ENCODE results near the gene PLXDC2.

The PLXDC2 gene

GRCh38 chr10:20105236-20105635 is 289.0 kb downstream of the PLXDC2 start:
- no peak for DNase-seq (ENCODE audit: low read depth in 2 of 3, low spot score in 2 of 3)

GRCh38 chr10:20105931-20106330 is 289.7 kb downstream of the PLXDC2 start:
- DNase-seq (ENCODE audit: low read depth in 2 of 3, low spot score in 2 of 3) = no peak

- DNase-seq (ENCODE audit: low read depth in 2 of 3, low spot score in 2 of 3) = no peak
Measured at GRCh38 chr10:20108021-20108420, 291.8 kb downstream of the PLXDC2 start.

GRCh38 chr10:20109613-20110012 is 293.4 kb downstream of the PLXDC2 start:
- DNase-seq (ENCODE audit: low read depth in 2 of 3, low spot score in 2 of 3) = no peak

GRCh38 chr10:20110125-20111100 is 294.2 kb downstream of the PLXDC2 start:
- DNase-seq (ENCODE audit: low read depth in 2 of 3, low spot score in 2 of 3) = no peak

GRCh38 chr10:20114179-20114578 is 297.9 kb downstream of the PLXDC2 start:
- no peak for DNase-seq (ENCODE audit: low read depth in 2 of 3, low spot score in 2 of 3)

- no peak for DNase-seq (ENCODE audit: low read depth in 2 of 3, low spot score in 2 of 3)
Measured at GRCh38 chr10:20115894-20116293, 299.7 kb downstream of the PLXDC2 start.

- DNase-seq (ENCODE audit: low read depth in 2 of 3, low spot score in 2 of 3) = no peak
Measured at GRCh38 chr10:20117471-20117870, 301.2 kb downstream of the PLXDC2 start.

GRCh38 chr10:20118119-20118518 is 301.9 kb downstream of the PLXDC2 start:
- no peak for DNase-seq (ENCODE audit: low read depth in 2 of 3, low spot score in 2 of 3)

GRCh38 chr10:20128811-20129210 is 312.6 kb downstream of the PLXDC2 start:
- DNase-seq (ENCODE audit: low read depth in 2 of 3, low spot score in 2 of 3) = no peak

- no peak for DNase-seq (ENCODE audit: low read depth in 2 of 3, low spot score in 2 of 3)
Measured at GRCh38 chr10:20132816-20133215, 316.6 kb downstream of the PLXDC2 start.

- no peak for DNase-seq (ENCODE audit: low read depth in 2 of 3, low spot score in 2 of 3)
Measured at GRCh38 chr10:20133669-20134189, 317.5 kb downstream of the PLXDC2 start.

GRCh38 chr10:20142311-20142710 is 326.1 kb downstream of the PLXDC2 start:
- no peak for DNase-seq (ENCODE audit: low read depth in 2 of 3, low spot score in 2 of 3)

- DNase-seq (ENCODE audit: low read depth in 2 of 3, low spot score in 2 of 3) = no peak
Measured at GRCh38 chr10:20144268-20144667, 328.0 kb downstream of the PLXDC2 start.

- DNase-seq (ENCODE audit: low read depth in 2 of 3, low spot score in 2 of 3) = no peak
Measured at GRCh38 chr10:20146004-20146403, 329.8 kb downstream of the PLXDC2 start.

- no peak for DNase-seq (ENCODE audit: low read depth in 2 of 3, low spot score in 2 of 3)
Measured at GRCh38 chr10:20147684-20148083, 331.5 kb downstream of the PLXDC2 start.

GRCh38 chr10:20156511-20156910 is 340.3 kb downstream of the PLXDC2 start:
- no peak for DNase-seq (ENCODE audit: low read depth in 2 of 3, low spot score in 2 of 3)

GRCh38 chr10:20157314-20157713 is 341.1 kb downstream of the PLXDC2 start:
- no peak for DNase-seq (ENCODE audit: low read depth in 2 of 3, low spot score in 2 of 3)

- DNase-seq (ENCODE audit: low read depth in 2 of 3, low spot score in 2 of 3) = no peak
Measured at GRCh38 chr10:20158086-20158485, 341.9 kb downstream of the PLXDC2 start.

GRCh38 chr10:20162123-20162522 is 345.9 kb downstream of the PLXDC2 start:
- no peak for DNase-seq (ENCODE audit: low read depth in 2 of 3, low spot score in 2 of 3)

- DNase-seq (ENCODE audit: low read depth in 2 of 3, low spot score in 2 of 3) = no peak
Measured at GRCh38 chr10:20166096-20166675, 350.0 kb downstream of the PLXDC2 start.

- no peak for DNase-seq (ENCODE audit: low read depth in 2 of 3, low spot score in 2 of 3)
Measured at GRCh38 chr10:20170661-20171060, 354.4 kb downstream of the PLXDC2 start.

Data from activated CD8-positive, alpha-beta memory T cell treated with anti-CD3 and anti-CD28 coated beads for 48 hours (primary cell).